Spinal cord (tissue), 10 donors: ENCODE results near the gene TFR2. TPM values are rescaled to one million over a fixed set of nuclear protein-coding genes. Genes with fewer than 3 reads are reported as not detected.
A peak's percentile ranks its signal among the peaks of the same experiment; 100 is the strongest.

Experiments
- DNase-seq, 6 donors: peaks; one replicate each; pipeline versions ENCODE4 v3.0.0 to v3.0.0-alpha.2; 2013 to 2015; ENCODE audit warnings: low spot score in 6 of 6, low read depth in 4 of 6
- H3K27ac ChIP-seq: one replicate; pipeline ENCODE4 v1.5.1; 2013; ENCODE audit warnings: low read depth, low read length, control low read depth
- H3K27me3 ChIP-seq: one replicate; pipeline ENCODE4 v1.6.1; 2013; ENCODE audit warnings: low read length; ENCODE audit not compliant: control insufficient read depth, insufficient read depth
- H3K36me3 ChIP-seq: one replicate; pipeline ENCODE4 v1.6.1; 2013; ENCODE audit warnings: low read length; ENCODE audit not compliant: control insufficient read depth, insufficient read depth
- H3K4me1 ChIP-seq: one replicate; pipeline ENCODE4 v1.6.1; 2013; ENCODE audit warnings: low read length; ENCODE audit not compliant: control insufficient read depth, insufficient read depth
- H3K4me3 ChIP-seq: one replicate; pipeline ENCODE4 v1.5.1; 2013; ENCODE audit warnings: low read depth, low read length, control low read depth
- H3K9me3 ChIP-seq: one replicate; pipeline ENCODE4 v1.6.1; 2013; ENCODE audit warnings: low read length; ENCODE audit not compliant: control insufficient read depth, insufficient read depth
- WGBS: methylation state at CpG from one replicate; pipeline ENCODE4 v1.1.5; 2013; ENCODE audit warnings: missing lambda C conversion rate; ENCODE audit not compliant: insufficient coverage; 5-methylcytosine and 5-hydroxymethylcytosine counted together
- polyA plus RNA-seq, 2 donors: library from polyadenylated mRNA; unstranded; fragments of 120-200 nt; gene quantifications; one replicate each; pipeline ENCODE4 v1.2.1, GENCODE V29; 2013; ENCODE audit not compliant: insufficient read length in 2 of 2
- total RNA-seq, 2 donors: library from RNA; depleted of rRNA in 1 of 2; stranded (reverse); fragments of 120-200 nt in 1 of 2; fragments of >200 nt in 1 of 2; gene quantifications; one replicate each; pipeline versions ENCODE4 v1.2.3 to v1.2.4, GENCODE V29; 2013 to 2014
- donor health status: healthy.

TFR2 gene
- total and polyA plus RNA-seq, 4 donors: 3.7 to 17.9 (median 12.0) TPM

DNA sequence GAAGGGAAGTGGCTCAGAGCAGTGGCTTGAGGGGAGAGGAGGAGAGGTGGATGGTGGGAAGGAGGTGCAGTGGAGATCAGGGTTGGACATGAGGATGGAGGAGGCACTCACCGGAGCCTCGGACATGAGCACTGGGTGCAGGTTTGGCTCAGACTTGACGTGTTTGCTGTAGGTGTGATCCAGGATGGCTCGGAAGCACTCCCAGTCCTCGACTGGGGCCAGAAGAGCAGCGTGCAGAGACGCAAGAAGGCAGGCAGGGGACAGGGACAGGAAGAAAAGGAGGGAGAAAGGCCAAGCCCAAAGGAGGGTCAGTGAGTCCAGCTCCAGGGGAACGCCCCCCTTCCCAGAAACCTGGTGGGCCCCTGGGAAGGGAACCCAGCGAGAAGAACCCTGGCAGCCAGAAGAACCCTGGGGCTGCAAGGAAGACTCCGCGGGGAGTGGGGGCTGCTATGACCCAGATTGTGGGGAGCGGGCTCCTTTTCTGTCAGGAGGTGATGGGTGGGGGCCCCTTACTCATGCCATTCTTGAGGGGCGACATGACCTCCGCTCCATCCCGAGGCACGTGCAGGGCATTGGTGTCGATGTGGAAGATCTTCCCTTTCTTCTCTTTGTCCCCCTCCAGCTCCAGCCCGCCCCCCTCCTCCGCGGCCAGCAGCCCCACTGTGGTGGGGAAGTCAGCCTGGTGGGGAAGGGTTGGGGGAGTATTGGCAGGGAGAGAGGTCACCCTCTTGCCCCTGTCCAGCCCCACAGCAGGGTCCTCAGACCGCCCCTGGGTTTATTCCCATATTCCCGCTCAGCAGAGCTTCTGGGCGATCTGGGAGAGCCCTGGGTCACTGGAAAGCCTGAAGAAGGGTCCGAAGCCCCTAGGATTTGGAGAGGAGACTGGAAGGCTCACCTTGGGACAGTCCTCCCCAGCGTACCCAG lies 13.8 kb upstream of the TFR2 start:
- H3K9me3 ChIP-seq: no peaks in the 10 kb centered on the region
- H3K36me3 ChIP-seq: peaks cover 5% of the 10 kb centered on the region
- WGBS: 57% methylated on average over 12 of the region's 25 CpGs
- H3K4me1 ChIP-seq: peaks cover 22% of the 10 kb centered on the region
- peak overlapping the region; percentile 48 for H3K4me3 ChIP-seq
- peaks cover 17% of the 10 kb centered on the region for H3K27me3 ChIP-seq
- no peak overlapping the region for H3K27ac ChIP-seq
- DNase-seq: no peak

DNA sequence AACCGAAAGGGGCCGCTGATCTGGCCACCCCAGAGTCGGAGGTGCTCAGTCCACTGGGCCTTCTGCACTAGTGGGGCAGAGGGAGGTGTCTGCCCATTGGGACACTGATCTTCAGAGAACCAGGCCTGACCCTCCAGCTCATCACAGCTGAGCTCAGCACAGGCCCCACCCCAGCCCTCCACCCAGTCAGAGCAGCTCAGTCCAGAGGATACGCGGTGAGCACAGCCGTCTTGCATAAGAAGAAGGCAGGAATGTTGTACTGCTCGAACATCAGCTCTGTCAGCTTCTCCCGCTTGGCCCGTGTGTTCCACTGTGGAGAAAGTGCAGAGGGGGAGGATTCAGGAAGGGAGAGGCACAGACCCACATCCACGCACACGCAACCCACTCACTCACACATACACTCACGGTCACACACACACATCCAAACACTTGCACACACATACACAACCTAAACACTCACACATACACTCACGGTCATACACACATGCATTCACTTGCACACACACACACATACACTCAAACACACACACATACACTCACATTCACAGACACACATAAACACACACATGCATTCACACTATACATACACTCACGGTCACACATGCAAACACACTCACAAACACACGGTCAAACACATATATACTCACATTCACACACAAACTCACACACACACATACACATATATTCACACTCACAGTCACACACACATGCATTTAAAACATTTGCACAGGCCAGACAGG lies 8.6 kb upstream of the TFR2 start:
- no peak for DNase-seq
- H3K27me3 ChIP-seq: peaks cover 3% of the 10 kb centered on the region
- no peak overlapping the region for H3K4me3 ChIP-seq
- WGBS: 88% methylated on average over 7 of the region's 15 CpGs
- H3K4me1 ChIP-seq: peaks cover 3% of the 10 kb centered on the region
- H3K9me3 ChIP-seq: no peaks in the 10 kb centered on the region
- H3K27ac ChIP-seq: no peak overlapping the region
- H3K36me3 ChIP-seq: peaks cover 51% of the 10 kb centered on the region

DNA sequence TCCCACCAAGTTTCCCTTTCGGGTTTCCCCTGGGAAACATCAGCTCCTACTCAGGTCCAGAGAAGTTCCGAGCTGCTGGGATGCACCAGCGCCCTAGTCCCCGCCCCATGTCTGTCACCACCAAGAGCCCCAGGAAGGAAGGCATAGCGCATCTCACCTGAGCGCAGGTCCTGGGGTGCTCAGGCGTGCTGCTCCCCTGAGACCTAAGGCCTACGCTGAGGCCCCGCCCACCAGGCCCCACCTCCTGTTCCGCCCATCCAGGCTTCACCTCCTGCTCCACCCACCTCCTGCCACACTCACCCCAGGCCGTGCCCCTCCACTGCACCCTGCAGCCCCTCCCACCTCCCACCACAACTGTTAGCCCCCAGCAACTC lies 1.2 kb upstream of the TFR2 start:
- Histone ChIP-seq H3K9me3 (no peaks in the 10 kb centered on the region), H3K27ac (no peak overlapping the region), H3K4me1 (no peaks in the 10 kb centered on the region), H3K4me3 (no peak overlapping the region), H3K27me3 (no peaks in the 10 kb centered on the region), H3K36me3 (peaks cover 36% of the 10 kb centered on the region)
- no peak for DNase-seq
- 39% methylated on average over 11 of the region's 11 CpGs for WGBS

DNA sequence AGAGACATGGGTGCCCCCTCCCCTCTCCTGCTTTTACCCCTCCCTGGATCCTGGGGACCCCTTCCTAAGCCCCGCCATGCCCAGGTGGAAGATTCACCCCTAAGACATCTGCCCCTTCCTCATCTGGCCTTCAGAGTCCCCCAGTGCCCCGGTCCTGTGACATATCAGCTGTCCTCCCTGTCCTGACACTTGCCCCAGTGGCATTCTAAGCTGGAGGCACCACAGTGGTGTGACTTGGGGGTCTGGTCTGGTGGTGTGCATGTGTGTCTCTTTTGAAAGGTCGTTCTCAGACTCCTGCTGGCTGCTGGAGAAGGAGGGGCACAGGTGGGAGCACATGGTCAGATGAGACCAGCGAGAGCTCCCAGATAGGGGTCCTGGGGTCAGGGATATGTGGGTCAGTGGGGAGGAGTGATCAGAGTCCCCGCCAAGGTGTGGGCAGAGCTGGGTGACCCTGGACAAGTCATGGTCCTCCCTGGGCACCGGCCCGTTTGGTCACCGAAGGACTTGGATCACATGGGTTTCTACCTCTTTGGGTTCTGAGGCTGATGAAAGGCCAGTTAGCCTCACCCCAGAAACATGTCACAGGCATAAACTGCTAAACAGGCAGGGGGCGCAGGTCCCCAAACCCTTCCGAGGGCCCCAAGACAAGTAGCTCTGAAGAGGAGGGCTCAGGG lies 645 bp upstream of the TFR2 start:
- no peak overlapping the region for H3K4me3 ChIP-seq
- DNase-seq: no peak
- no peaks in the 10 kb centered on the region for H3K4me1 ChIP-seq
- WGBS: 70% methylated on average over 10 of the region's 10 CpGs
- peaks cover 31% of the 10 kb centered on the region for H3K36me3 ChIP-seq
- no peaks in the 10 kb centered on the region for H3K9me3 ChIP-seq
- H3K27me3 ChIP-seq: no peaks in the 10 kb centered on the region
- no peak overlapping the region for H3K27ac ChIP-seq

DNA sequence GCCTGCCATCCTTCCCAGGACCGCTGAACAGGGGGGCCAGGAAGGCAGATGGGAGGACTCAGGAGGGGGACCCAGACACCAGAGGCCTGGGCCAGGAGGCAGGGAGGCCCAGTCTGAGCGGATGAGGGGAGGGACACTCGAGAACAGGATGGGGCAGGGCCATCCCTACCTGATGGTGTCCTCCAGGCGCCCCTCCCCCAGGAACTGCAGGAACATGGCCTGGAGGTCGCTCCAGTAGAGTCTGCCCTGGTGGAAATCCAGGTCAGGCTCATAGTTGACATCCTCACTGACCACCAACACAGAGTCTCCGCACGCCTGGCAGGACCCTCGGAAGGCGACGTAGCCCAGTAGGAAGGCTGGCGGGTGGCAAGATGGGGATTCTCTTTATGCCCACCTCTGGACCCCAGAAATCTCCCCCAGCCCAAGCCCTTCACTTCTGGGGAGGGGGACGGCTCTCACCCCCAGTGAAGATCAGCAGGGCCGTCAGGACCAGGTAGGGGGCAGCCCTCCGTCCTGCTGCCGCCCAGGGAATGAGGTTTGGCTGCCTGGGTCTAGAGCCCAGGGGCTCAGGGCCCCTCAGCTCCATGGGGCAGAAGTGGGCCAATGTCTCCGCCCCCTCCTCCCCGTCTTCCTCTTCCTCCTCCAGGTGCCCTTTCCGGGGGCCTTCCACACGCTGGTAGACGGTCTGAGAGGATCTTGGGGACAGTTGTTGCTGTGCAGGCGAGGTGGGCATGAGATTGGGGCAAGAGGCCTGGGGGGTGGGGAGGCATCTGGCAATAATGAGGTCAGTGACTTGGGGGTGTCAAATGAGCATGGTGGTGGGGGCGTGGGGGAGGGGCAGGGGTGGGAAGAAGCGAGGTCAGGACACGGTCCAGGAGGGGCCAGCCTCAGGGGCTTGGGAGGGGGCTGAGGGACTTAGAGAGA lies 573 bp downstream of the TFR2 start:
- no peak overlapping the region for H3K4me3 ChIP-seq
- no peaks in the 10 kb centered on the region for H3K4me1 ChIP-seq
- H3K36me3 ChIP-seq: peaks cover 19% of the 10 kb centered on the region
- no peaks in the 10 kb centered on the region for H3K9me3 ChIP-seq
- H3K27ac ChIP-seq: no peak overlapping the region
- whole genome bisulfite sequencing: 80% methylated on average over 13 of the region's 24 CpGs
- DNase-seq: no peak
- H3K27me3 ChIP-seq: no peaks in the 10 kb centered on the region

DNA sequence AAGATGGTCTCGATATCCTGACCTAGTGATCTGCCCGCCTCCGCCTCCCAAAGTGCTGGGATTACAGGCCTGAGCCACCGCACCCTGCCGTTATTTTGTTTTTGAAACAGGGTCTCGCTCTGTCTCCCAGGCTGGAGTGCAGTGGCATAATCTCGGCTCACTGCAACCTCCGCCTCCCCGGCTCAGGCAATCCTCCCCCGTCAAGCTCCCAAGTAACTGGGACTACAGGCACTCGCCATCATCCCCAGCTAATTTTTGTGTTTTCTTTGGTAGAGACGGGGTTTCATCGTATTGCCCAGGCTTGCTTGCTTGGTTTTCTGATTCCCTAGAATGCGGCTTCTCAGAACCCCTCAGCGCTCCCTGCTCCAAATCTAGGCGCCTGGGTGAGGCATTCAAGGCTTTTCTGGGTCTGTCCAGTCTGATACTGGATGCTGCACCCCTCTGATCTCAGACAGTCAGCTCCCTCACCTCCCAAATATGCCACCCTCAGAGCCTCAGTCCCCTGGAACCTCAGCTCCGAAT lies 1.3 kb downstream of the TFR2 start:
- Histone ChIP-seq H3K27ac (no peak overlapping the region), H3K36me3 (peaks cover 13% of the 10 kb centered on the region), H3K4me3 (no peak overlapping the region), H3K4me1 (no peaks in the 10 kb centered on the region), H3K9me3 (no peaks in the 10 kb centered on the region), H3K27me3 (no peaks in the 10 kb centered on the region)
- WGBS: 71% methylated on average over 16 of the region's 17 CpGs
- DNase-seq: no peak

DNA sequence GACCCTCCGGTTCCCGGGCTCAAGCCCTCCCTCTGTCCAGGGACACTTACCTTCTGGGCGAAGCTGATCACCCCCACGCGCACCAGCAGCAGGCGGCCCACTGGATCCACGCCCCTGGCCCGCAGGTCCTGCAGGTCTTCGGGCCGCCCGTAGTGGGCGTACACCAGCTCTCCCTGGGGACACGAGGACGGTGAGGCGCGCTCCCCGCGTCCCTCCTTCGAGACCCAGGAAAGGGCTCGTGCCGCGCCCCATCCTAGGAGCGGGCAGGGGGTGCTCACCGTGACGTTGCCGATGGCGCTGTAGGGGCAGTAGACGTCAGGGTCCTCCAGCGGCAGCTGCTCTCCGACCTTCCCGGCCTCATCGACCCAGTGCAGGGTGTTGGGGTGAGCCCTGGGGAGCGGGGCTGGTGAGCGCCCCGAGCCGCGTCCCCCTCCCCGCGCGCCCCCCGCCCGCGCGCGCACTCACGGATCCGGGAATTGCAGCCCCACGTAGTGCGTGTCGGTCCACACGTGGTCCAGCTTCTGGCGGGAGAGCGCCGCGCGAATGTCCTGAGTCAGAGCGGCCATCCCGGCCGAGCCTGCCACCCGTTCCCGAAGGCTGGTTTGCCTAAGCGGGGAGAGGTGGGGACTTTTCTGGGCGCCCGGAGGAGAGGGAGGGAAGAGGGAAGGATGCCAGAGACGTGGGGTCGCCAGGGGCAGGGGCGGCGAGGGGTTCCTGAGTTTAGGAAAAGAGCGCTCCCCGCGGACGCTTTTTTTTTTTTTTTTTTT lies 8.2 kb downstream of the TFR2 start:
- Histone ChIP-seq H3K36me3 (peaks cover 12% of the 10 kb centered on the region), H3K4me3 (peak overlapping the region; percentile 35), H3K9me3 (no peaks in the 10 kb centered on the region), H3K27me3 (peaks cover 9% of the 10 kb centered on the region), H3K4me1 (peaks cover 13% of the 10 kb centered on the region), H3K27ac (no peak overlapping the region)
- 2% methylated on average over 67 of the region's 72 CpGs for WGBS
- peak in 3 of 6 donors; percentile 19 to 65 (median 65) for DNase-seq

DNA sequence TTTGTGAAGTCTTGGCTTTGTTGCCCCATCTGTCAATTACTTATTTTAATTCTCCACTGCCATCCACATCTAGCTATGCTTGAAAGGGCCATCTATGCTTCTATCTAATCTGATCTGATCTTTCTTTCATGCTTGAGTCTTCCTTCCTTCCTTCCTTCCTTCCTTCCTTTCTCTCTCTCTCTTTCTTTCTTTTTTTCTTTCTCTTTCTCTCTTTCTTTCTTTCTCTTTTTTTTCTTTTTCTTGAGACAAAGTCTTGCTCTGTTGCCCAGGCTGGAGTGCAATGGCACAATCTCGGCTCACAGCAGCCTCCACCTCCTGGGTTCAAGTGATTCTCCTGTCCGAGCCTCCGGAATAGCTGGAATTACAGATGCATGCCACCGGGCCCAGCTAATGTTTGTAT lies 11.3 kb downstream of the TFR2 start:
- no peak for DNase-seq
- peaks cover 30% of the 10 kb centered on the region for H3K4me1 ChIP-seq
- peaks cover 23% of the 10 kb centered on the region for H3K36me3 ChIP-seq
- WGBS: 100% methylated on average over 1 of the region's 4 CpGs
- no peak overlapping the region for H3K27ac ChIP-seq
- no peak overlapping the region for H3K4me3 ChIP-seq
- no peaks in the 10 kb centered on the region for H3K9me3 ChIP-seq
- H3K27me3 ChIP-seq: peaks cover 9% of the 10 kb centered on the region
